Occipital lobe (tissue), 2 donors: ENCODE data around the gene SPSB4. TPM values are rescaled to one million over a fixed set of nuclear protein-coding genes. Genes with fewer than 3 reads are reported as not detected.
"Not testable (repeated sequence)": the region's sequence is repeated elsewhere in the genome, so short reads cannot be mapped to it uniquely, and the experiment has no call there.

Source experiments
- DNase-seq: peaks from one replicate; lab custom pipeline; 2025; lab: John Stamatoyannopoulos, UW
- total RNA-seq: library from RNA; depleted of rRNA; stranded (reverse); fragments of >200 nt; gene quantifications from one replicate; pipeline ENCODE4 v1.2.3, GENCODE V29; 2014

The SPSB4 gene
- total RNA-seq, 1 donor from 2014 or later = 8.3 TPM

DNA sequence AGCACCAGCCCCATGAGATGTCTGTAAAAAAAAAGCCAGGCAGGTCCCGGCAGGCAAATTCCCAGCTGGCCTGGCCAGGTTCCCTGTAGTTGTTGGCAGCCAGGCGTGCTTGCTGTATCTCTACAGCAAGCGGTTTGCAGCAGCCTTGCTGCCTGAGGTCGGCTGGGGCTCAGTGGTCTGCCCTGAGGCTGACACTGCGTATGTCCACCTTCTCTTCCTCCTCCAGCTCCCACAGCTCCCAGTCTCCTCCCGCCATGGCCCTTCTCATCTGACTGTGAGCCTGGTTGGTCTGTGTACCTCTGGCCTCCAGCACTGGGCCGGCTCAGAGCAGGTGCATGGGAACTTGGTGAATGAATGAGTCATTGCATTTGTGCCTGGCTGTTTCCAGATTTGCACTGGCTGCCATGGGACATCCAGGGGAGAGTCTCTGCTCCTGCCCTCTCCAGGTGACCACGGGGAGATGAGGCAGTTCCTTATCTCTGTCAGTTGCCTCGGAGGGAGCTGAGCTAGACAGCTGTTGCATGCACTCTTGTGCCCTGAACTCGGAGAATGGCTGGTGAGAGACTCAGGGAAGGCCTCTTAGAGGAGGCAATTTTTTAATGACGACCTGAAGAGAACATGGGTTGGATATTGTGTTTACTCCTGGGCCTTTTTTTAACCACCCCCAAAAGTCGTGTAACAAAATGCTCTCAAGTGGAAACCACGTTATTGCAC is 43.0 kb downstream of the SPSB4 start:
- peak; percentile 51 for DNase-seq

DNA sequence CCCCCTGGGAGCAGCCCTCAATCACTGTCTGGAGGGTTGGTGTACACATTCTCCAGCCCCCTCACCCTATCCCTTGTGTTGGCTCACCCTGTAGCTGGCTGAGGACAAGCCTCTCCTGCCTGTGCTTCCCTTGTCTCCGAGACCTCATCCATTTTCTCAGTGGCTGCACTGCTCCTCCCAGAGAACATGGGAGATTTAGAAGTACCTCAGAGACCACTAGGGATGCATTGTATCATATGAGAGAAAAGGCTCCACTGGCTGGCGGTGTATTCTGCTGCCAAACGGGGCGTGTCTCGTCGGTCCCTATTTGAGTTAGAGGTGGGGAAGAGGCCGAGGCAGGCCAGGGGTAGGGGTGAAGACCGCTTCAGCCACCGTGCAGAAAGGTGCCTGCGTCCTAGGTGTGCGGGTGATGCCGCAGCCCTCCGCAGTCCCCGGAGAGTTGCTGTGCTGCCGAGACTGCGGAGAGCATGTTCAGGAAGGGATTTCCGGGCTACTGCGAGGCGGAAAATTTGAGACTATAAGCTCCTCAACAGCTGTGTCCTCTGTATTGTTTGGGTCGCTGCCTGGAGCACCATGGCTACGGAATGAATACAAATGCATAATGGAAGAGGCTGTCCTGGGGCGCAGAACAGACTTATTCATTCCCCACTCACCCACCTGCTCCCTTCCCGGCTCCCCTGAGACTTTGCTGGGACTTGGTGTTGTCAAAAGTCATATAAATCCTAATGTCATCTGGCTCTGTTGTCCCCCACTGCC is 43.8 kb downstream of the SPSB4 start:
- no peak for DNase-seq

DNA sequence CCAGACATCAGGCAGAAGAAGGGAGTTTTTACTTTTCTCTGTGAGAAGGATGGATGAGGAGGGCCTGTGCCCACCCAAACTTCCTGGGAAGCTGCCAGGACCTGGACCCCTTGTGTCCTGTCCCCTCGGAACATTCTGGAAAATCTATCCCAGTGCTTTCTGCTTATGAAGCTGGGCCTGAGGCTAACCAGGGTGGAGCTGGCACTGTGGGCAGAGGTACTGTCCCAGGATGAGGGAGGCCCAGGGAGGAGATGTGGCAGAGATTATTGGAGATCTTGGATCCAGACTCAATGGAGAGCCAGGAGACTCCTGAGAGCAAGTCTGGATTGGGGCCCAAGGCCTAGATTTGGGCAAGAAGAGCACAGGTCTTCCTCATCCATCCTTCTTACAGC is 44.4 kb downstream of the SPSB4 start:
- no peak for DNase-seq

DNA sequence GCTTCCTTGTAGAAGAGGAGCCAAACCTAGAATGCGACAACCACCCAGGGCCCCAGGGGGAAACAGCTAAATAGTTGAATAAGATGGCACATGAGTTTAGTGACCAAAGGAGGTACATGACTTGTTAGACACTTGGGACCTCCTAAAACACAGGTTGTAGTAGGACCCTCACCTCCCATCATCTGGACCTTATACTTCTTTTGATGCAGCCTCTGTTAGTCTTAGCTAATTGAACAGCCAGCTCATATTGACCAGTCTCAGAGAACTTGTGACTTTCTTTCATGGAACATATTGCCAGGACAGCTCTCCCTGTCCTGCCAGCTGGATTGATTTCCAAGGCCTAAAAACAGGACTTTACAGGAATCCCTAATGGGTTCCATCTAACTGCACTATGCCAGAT is 45.0 kb downstream of the SPSB4 start:
- DNase-seq = no peak

DNA sequence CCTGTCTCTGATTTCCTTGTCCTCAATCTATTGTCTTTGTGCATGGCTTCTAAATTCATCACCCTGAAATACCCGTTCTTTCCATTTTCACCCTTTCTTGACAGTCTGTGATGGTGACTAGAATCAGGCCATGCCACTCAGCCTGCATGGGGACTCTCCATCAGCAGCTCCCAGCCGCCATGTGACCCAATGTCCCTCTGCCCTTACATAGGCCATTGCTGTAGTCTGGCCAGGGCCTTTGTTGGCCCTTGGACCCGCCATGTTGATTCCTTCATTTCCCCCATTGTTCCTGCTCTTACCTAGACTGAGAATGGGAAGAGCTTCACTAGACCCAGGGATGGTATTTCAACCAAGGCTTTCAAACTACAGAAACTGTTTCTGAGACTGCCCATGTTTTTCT is 45.8 kb downstream of the SPSB4 start:
- no peak for DNase-seq

DNA sequence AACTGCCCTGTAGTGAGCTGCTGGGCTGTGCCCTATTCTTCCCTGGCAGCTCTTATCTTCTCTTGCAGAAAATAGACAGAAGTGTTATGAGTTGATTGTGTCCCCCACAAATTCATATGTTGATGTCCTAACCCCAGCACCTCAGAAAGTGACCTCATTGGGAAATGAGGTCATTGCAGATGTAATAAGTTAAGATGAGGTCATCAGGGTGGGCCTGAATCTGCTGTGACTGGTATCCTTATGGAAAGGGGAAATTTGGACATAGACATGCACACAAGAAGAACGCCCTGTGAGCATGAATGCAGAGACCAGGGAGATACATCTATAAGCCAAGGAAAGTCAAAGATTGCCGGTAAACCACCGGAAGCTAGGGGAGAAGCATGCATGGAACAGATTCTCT is 49.0 kb downstream of the SPSB4 start:
- no peak for DNase-seq

DNA sequence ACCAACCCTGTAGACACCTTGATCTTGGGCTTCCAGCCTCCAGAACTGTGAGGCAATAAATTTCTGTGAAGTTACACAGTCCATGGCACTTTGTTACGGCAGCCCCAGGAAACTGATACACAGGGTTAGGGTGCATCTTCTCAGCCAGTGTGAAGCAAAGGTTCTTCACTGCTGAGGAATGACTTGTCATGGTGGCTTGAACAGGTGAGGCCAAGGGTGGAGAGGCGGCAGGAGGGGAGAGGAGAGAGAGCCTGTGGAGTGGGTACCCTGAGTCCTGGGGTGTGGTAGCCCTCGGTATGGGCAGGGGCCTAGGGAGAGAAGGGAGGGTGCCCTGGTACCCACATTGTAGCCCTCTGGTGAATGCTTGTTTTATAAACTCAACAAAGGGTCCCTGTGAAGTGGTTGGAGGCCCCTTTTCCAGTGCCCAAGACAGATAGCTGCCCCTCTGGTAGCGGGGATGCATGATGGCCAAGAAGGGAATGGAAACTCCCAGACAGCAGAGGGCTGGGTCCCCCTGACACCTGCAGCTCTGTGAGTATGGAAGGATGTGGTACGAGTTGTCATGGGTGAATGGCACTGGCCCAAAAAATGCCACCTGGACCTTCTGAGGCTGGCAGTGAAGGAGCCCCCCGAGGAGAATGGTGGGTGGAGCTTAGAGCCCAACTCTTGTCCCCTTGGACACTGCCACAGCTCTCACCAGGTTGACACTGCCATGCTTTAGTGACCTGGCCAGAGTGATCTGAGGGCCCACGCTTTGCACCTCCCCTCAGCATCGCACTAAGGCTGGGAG is 49.6 kb downstream of the SPSB4 start:
- no peak for DNase-seq

DNA sequence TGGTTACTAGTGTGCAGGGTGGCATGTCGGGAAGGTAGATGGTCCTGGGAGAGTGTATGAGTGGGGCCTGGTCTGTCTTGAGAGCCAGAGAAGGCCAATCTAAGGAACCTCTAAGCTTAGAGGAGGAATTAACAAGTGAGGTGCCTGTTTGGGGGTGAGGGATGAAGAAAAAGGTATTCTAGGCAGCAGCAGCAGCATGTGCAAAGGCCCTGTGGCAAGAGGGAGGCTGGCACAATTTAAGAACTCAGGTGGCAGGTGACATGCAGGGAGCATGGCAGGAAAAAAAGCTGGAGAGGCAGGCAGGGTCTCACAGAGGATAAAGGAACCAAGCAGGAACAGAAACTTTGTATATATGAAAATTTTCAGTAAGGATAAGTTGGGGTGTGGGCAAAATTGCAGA is 51.2 kb downstream of the SPSB4 start:
- no peak for DNase-seq

DNA sequence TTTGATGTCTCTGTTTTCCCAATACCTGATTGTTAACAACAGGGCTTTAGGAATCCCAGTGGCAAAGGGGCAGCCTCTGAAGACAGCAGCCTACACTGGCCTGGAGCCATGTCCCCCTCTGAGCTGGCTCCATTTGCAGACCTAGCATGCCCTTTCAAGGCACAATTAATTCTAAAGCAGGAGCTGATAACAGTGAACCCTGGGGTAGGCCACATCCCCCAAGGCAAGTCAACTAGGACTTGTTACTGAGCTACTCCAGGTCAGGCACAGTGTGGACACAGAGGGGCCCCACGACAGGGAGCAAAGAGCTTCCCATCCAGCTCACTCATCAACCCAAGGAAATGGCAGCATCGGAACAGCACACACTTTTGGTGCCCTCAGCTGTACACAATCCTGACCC is 51.9 kb downstream of the SPSB4 start:
- DNase-seq = no peak

DNA sequence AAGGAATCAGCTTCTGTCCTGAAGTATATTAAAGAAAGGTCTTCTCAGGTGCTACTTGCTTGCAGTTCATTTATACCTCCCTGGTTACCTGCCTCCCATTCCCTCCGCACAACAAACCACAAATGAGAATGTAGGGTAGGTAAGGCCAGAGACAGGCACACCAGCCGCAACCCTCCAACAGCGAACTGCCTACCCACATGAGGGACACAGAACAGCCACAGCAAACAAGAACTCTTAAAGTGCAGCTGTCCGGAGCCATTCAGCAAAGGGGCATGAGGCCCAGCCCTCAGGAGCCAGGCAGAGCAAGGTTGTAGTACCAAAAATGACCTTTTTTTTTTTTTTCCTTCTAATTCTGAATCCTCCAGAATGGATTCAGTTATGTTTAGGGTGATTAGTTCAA is 52.4 kb downstream of the SPSB4 start:
- DNase-seq = no peak

DNA sequence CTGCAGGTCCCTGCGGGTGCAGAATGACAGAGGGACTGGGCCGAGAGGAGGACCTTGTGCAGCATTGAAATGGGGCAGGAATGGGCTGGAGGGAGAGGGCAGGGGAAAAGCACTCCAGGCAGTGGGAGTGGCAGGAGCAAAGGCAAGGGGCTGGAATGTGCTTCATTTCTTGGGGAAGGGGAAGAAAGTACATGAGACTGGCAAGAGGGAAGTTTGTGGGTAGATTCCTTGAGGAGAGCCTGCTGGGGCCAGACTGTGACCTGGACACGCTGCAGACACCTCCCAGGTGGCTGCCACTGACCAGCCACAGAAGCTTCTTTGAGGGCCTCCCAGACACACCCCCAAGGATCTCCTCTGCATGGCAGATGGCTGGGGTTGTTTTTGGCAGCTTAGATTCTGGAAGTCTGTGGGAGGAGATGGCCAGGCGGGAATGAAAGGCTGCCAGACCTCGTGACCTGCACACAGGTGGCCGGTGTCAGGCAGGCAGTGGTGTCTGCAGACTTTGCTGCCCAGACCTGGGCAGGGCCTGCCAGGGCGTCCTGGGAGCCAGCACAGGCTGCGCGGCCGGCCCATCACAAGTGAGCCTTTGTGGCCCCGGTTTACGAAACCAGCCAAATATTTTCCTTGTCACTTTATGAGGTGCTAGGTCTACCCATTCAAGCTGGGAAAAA is 53.1 kb downstream of the SPSB4 start:
- DNase-seq = no peak

DNA sequence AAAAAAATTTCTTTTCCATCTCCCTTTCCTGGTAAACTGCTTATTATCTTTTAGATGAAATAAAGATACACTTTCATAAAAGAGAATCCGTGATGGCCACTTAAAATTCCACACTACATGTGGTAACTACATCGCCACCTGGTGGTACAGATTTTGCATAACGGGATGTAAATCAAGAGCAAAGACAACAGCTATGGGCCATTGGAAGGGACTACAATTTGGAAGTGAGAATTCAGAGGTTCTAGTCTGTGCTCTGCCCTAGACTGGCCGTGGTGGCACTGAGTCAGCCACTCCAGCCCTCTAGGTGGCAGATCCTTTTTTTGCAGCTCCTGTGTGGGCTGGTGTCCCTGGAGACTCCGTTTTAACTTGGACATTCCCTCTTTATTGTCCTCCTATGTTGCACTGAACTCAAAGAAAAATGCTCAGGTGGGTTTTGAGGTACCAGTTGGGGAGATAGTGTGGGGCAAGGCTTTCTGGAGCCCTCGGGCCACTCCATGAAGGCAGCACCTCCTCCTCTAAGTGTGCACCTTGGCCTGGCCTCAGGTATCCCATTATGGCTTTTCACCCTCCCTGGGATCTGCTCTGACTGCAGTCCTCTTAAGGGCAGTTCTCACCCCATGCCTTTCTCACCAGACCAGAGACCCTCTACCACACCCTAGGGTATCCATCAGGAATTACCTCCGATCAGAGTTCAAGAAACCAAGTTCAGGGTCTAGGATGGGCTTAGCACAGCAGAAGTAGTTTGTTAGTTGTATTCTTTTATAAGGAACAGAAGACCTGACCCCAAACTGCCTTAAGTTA is 54.9 kb downstream of the SPSB4 start:
- peak; percentile 59 for DNase-seq

DNA sequence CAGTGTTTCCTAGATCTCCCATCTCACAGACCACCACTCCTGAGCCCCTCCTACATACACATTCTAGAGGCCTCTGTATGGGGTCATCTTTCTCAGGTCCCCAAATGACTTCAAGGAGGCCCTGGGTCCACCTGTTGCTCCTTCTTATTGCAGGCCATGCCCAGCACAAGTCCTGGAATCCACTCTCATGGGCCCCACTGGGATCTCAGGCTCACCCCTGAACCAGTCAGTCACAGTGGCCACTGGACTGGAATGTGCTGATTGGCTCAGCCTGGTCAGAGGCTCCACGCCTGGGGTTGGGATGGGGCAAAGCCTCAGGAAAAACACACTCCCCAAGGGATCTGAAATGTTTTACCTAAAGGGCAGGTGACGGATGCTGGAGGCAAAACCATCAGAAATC is 55.7 kb downstream of the SPSB4 start:
- no peak for DNase-seq

DNA sequence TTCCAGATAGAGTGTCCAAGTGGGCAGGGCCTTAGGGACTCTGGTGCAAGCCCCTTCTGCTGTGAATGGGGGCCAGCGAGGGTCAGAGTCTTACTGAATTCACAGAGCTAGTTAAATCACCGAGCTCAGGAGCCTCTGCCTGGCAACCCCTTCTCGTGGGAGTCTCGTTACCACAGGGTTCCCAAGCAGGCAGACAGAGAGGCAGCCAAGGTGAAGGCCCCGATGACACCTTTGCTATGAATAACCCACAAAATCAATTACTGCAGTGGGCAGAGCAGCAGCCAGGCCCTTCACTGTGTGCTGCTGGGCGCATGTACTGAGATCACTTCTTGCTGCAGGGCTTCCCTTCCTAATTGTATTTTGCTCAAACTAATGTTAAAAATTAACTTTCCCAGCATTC is 56.9 kb downstream of the SPSB4 start:
- no peak for DNase-seq

DNA sequence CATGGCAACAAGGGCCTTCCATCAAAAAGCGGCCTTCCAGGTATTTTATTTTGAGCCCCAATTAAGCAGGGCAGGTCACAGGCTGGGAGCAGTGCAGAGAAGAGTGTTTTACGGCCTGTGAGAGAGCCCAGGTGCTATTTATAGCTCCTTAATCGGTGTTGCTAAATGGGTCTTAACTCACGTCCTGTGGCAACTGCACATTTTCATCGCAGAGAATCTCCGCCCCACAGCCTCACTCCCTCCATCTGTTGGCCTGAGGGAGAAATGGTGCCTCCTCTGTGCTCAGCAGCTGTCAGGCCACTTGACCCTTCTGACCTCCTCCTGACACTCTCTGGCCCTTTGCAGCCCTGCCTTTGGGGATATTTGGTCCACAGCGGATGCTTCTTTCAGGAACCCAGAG is 58.6 kb downstream of the SPSB4 start:
- no peak for DNase-seq

DNA sequence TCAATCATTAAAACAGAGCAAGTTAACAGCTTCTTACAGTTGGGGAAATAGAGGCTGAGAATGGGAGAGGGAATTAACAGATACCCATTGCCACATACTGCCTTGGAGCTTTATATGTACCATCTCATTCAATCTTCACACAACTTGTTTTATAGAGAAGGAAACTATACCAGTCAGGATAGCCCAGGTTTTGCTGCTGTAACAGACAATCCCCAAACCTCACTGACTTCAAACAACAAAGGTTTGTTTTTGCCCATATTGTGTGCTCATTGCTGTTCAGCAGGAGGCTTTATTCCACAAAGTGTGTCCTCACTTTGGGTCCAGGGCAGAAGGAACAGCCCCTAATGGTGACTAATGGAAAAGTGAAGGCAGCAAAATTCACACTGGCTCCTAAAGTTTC is 59.2 kb downstream of the SPSB4 start:
- no peak for DNase-seq

DNA sequence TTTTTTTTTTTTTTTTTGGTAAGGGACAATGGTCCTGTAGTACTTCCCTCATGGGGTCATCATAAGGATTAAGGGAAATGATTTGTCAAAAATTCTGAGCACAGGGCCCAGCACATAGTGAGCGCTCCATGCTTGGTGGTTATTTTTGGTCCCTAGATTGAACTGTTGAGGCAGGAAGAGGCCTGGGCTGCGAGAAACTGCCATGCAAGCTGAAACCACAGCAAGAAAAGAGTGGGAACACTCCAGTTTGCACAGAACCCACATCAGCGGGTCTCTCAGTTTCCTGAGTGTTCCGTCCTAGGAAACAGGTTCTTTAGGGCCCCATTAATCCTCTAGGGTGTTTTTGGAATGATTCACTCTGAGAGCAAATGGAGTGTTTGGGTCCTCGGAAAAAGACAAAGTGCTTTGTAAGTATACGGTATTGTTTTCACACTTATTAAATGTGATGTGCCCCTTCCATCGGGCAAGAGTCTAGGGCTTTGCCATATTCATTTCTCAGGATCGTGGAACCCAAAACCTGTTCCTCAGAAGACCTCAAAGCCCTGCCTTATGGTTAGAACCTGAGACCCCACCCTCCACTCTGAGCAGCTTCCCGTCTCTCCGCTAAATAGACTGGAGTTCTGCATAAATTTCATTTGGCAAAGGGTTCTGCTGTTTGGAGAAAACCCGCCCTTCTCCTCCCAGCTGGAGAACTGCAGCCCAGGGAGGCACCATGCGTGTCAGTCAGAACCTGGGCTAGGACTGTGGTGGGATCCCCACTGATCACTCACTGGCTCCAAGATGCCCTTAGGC is 60.4 kb downstream of the SPSB4 start:
- DNase-seq = no peak

DNA sequence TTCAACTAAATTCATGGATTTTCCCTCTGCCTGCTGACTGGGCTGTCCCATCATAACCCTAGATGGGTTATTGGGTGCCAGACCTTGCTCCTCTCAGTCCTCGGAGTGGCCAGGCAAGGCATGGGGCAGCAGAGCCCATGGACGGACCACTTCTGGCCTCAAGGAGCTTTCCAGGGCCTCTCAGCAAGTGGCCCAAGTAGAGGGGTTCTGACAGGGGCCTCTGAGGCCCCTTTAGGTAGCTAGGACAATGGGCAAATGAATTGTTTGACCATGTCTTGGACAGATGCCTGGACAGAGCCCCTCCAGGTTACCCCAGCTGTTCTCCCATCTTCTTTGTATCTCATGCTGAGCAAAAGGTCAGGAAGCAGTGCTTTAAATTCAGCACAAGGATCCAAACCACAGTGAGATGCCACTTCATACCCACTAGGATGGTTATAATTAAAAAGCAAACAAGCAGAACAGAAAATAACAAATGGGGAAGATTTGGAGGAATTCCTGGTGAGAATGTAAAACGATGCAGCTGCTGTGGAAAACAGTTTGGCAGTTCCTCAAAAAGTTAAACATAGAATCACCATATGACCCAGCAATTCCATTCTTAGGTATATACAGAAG is 61.6 kb downstream of the SPSB4 start:
- no peak for DNase-seq

DNA sequence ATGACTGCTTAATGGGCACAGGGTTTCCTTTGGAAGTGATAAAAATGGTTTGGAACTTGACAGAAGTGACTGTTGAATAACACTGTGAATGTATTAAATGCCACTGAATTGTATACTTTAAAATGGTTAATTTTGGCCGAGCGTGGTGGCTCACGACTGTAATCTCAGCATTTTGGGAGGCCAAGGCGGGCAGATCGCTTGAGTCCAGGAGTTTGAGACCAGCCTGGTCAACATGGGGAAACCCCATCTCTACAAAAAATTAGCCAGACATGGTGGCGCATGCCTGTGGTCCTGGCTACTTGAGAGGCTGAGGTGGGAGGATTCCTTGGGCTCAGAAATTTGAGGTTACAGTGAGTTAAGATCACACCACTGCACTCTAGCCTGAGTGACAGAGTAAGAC is 62.5 kb downstream of the SPSB4 start:
- DNase-seq = not testable (repeated sequence)
